Umbilical cord (tissue), 2 donors: ENCODE results near the gene AIG1. TPM values are rescaled to one million over a fixed set of nuclear protein-coding genes. Genes with fewer than 3 reads are reported as not detected.
"Not testable (repeated sequence)": the region's sequence is repeated elsewhere in the genome, so short reads cannot be mapped to it uniquely, and the experiment has no call there.

Source experiments
- DNase-seq: peaks from one replicate; pipeline ENCODE4 v3.0.0-alpha.2; 2015; ENCODE audit warnings: low spot score
- total RNA-seq: library from RNA; depleted of rRNA; stranded (reverse); fragments of >200 nt; gene quantifications from one replicate; pipeline ENCODE4 v1.2.3, GENCODE V29; 2014; ENCODE audit warnings: low replicate concordance; ENCODE audit not compliant: insufficient read depth

The AIG1 gene
- total RNA-seq, 1 donor from 2014 or later: 14.2 TPM

GRCh38 chr6:143325379-143326140, 264.9 kb downstream of the AIG1 start:
- no peak for DNase-seq

- DNase-seq: peak; percentile 21
These were observed 268.2 kb downstream of the AIG1 start for GRCh38 chr6:143328876-143329275.

GRCh38 chr6:143329323-143329722, 268.6 kb downstream of the AIG1 start:
- no peak for DNase-seq

GRCh38 chr6:143331362-143331761, 270.7 kb downstream of the AIG1 start:
- DNase-seq: no peak

DNA sequence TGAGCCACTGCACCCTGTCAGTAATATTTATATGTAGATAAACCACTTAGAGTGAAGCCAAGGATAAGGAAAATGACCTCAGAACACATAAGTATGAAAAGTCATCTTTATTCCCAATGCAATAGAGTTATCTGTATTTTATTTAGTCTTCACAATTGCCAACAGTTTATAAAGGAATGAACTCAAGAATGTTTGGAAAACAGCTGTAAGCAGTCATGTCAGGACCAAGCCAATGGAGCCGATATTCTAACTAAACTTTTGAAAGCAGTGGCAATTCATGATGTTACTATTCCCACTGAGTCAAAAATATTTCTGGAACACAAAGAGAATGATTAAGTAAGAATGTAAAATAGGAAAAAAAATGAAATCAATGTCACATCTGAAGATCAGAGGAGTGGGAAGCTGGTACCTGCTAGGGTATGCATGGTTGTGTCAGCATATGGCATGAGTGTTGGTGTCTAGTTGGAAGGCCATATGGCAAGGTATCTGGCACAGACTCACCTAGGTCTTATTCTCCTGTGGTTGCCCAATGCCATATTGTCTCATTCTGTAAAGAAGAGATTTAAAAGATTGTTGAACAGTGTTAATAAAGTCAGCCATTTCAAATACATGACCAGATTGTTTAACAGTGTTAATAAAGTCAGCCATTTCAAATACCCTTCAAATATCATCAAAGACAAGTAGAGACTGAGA, 271.6 kb downstream of the AIG1 start:
- no peak for DNase-seq

GRCh38 chr6:143333081-143333480, 272.4 kb downstream of the AIG1 start:
- DNase-seq: no peak

DNA sequence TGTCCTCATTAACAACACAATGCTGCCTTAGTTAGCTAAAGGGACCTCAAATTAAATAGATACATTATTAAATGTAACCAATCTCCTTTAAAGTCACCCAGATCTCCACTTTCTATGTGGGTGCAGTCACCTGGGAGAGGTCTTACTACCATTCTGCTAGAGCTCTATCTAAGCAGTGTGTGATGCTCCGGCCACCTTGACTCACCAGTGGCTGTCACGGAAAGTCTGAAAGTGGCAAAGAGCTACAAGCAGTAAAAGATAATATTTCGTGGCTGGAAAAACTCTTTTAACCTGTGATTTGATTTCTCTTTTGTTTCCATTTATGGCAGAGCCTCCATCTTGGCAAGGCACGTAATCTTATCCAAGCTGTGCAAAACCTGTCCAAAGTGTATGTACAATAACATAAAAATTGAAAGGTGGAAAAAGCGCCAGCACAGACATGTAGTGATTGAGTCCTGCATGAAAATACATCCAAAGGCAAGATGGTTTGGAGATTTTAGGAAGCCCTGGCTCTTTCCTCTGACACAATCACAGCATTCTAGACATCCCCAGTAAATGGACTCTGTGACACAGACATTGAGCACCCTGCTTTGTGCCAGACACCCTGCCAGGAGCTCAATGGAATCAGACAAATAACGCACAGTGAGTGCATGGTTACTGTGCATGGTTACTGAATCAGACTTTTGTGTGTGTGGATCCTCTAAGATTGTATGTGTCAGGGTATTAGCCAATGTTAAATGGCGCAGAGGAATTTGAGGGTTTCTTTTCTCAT, 273.2 kb downstream of the AIG1 start:
- no peak for DNase-seq

GRCh38 chr6:143335865-143336264, 275.2 kb downstream of the AIG1 start:
- DNase-seq: no peak

DNA sequence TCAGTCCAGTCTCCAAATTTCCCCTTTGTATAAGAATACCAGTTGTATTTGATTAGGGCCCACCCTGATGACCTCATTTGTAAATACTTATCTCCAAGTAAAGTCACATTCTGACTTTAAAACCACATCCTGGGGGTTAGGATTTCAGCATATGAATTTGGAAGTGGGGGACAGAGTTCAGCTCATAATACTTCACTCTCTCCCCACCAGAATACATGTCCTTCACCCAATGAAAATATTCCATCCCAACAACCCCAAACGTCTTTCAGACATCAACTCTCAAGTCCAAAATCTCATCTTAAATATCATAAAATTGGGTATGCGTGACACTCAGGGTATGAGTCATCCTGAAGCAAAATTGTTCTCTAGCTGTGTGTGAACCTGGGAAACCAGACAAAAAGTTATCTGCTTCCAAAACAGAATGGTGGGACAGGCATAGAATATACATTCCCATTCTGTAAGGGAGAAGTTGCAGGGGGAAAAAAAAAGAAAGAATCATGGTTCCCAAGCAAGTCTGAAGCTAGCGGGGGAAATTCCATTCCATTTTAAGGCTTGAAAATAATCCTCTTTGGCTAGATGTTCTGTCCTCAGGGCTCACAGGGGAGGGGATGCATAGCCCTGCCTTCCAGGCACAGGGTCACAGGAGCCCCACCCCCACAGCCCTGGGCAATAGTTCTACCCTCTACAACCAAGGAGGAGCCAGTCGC, 275.9 kb downstream of the AIG1 start:
- no peak for DNase-seq

DNA sequence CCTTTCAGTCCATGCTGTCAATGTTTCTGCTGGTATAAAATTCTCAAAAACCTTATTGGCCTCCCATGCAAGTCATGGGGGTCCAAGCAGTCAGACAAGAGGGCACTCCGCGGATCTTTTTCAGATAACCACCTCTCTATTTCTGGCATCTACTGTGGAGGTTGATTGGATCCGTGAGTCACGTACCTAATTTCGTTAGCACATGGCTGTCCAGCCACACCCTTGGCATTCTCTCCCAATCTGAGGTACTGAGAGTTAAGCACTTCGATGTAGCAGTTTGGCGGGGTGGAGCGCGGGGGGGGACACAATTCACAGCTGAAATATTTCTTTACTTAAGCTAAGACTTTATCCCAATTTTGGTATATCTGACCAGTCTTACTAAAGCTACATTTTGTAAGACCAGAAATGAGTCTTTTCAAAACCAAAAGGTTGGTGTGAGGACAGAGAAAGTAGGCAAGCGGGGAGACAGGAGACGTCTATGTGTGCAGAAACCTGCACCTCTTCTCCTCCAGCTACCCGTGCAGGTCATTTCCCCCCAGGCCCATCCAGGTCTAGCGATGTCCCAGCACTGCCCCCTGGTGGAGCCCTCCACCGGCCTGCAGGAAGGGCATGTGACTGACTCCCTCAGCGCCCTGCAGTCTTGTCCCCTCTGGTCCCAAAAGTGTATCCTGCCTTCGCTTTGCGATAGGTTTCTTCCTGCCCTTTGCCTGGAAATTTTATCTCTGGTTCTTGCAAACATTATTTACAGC, 276.7 kb downstream of the AIG1 start:
- no peak for DNase-seq

GRCh38 chr6:143339223-143339622, 278.5 kb downstream of the AIG1 start:
- peak; percentile 5 for DNase-seq

DNA sequence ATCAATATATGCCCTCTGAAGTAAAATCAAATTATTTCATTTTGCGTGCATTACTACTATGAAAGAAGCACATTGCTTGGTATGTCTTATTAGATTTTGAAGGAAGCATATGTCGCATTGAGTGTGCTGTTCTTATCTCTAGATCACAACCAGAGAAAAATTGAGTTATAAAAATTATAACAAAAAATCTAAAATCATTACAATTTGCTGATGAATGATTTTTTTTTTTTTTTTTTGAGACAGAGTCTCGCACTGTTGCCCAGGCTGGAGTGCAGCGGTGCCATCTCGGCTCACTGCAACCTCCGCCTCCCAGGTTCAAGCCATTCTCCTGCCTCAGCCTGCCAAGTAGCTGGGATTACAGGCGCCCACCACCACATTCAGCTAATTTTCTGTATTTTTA, 284.8 kb downstream of the AIG1 start:
- DNase-seq: not testable (repeated sequence)

DNA sequence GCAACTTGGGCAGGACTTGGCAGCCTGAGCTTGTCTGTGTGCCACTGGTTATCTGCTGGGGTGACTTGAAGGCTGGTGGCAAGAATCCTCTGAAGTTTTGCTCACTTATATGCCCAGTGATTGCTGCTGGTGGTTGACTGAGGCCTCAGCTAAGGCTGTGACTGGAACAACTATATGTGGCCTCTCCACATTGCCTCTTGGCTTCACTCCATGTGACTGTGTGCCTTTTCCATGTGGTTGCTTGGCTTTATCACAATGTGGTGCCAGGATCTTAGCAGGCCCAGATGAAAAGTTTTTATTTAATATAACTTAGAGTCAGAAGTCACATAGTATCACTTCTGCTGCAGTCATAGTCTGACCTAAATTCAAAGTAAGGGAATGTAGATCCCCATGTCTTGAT, 285.3 kb downstream of the AIG1 start:
- no peak for DNase-seq

- no peak for DNase-seq
These were observed 287.8 kb downstream of the AIG1 start for GRCh38 chr6:143348531-143348930.

GRCh38 chr6:143349530-143349929, 288.8 kb downstream of the AIG1 start:
- no peak for DNase-seq

DNA sequence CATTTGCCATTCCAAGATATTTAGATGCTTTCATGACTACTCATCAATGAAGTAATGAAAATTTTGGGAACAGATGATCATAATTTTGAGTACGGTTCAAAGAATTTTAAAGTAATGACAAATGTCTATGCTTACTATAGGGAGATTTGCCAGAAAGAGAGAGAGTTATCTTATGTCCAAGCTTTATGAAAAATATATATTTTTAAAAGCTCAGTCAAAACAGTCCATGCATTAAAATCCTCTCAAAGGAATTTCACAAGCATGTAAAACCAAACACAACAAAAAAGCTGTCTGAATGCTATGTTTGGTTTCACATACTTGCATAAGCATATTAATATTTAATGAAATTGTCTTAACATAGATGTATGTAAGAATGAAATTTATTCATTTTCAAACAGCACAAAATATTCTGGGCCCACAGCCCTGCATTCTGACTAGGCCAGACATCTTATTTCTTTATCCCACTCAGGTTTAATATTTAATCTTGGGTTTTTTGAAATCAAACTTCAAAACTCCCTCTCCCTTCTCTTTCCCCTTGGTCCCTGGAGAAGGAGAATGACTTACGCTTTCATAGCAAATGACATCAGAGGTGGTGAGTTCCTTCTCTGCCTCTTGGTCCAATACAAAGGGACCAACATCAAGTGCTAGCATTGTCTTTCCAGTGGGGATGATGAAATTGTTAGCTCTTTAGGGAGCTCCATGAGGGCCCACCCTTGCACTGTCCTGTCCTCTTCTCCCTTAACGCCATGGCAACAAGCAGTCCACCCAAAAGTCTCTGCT, 295.6 kb downstream of the AIG1 start:
- DNase-seq: peak; percentile 37

- DNase-seq: peak; percentile 15
These were observed 296.5 kb downstream of the AIG1 start for GRCh38 chr6:143357152-143357551.

DNA sequence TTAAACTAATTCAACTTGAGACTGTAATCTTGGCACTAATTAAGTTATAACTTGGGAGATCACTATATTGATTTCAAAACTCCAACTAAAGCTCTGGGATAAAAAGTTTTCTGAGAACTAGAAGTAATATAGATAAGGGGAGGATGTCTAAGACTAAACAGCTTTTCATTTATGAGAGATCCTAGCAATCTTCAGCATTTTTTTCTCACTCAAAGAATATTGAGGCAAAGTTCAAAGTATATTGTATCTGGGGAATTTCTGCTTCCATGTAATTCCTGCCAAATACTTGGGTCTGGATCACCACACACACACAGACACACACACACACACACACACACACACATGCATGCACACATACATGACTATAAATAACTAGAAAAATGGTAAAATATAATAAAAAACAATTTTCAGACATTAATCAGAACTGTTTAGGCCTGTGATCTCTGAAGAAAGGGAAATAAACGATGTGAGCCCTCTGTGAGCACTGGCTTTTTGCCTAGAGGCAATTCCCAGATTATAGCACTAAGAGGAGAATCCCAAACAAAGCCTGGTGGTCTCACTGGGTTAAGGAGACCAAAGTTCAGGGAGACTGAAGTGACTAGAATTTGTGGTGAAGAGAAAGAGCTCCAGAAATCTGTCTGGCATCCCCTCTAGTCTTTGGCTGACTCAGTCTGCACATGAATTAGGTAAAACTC, 297.0 kb downstream of the AIG1 start:
- DNase-seq: peak; percentile 78

DNA sequence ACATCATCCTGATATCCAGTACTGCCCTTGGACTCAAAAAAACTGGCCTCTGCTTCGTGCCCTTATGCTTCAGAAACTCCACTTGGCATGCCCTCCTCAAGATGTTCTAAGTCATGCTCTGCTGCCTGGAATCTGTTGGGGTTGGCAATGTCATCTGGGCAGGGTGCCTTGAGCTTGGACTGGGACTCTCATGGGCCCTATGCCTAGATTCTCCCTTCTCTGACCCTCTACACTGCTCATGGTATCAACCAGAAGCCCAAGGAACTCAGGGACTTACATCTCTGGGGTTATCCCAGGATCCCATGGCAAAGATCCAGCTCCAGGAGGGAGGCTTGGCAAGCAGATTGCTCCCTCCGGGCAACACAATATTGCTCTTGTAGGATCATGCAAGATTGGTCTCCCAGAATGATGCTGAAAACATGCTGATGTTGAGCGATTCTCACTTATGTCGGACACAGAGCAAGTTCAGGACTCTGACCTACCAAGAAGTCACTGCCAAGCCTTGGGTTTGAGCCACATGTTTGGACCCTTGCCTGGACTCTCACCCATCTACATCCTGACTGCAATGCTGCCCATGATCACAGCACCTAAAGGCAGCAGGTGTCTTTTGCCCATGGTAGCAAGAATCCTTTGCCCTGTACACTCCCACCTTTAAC, 301.0 kb downstream of the AIG1 start:
- DNase-seq: no peak
